NCI-H82 treated with DMSO at 0.1 percent for 48 hours (cell line): ENCODE results near the gene RASGRP2.

Experiments
- DNase-seq: peaks from one replicate; lab custom pipeline; 2025; ENCODE audit not compliant: unreplicated experiment; lab: John Stamatoyannopoulos, UW

Gene RASGRP2

GRCh38 chr11:64742087-64742888 is 1.7 kb downstream of the RASGRP2 start:
- DNase-seq: no peak

- no peak for DNase-seq
Measured at GRCh38 chr11:64741375-64742086, 2.4 kb downstream of the RASGRP2 start.

GRCh38 chr11:64739871-64740270 is 4.1 kb downstream of the RASGRP2 start:
- no peak for DNase-seq

GRCh38 chr11:64736654-64737053 is 7.3 kb downstream of the RASGRP2 start:
- DNase-seq: no peak

- no peak for DNase-seq
Measured at GRCh38 chr11:64735725-64736259, 8.2 kb downstream of the RASGRP2 start.

GRCh38 chr11:64734811-64735724 is 8.9 kb downstream of the RASGRP2 start:
- no peak for DNase-seq

GRCh38 chr11:64731601-64732000 is 12.3 kb downstream of the RASGRP2 start:
- no peak for DNase-seq

- peak; percentile 51 for DNase-seq
Measured at GRCh38 chr11:64729851-64730382, 14.0 kb downstream of the RASGRP2 start.

- DNase-seq: no peak
Measured at GRCh38 chr11:64728757-64729365, 15.1 kb downstream of the RASGRP2 start.

GRCh38 chr11:64726867-64727530 is 16.9 kb downstream of the RASGRP2 start:
- DNase-seq: no peak

- no peak for DNase-seq
Measured at GRCh38 chr11:64726211-64726641, 17.7 kb downstream of the RASGRP2 start.

GRCh38 chr11:64724863-64725532 is 18.9 kb downstream of the RASGRP2 start:
- DNase-seq: no peak

GRCh38 chr11:64723907-64724862 is 19.8 kb downstream of the RASGRP2 start:
- DNase-seq: no peak

- peak; percentile 30 for DNase-seq
Measured at GRCh38 chr11:64723117-64723906, 20.6 kb downstream of the RASGRP2 start, which contains the start of gene NRXN2. TSS of gene NRXN2 (minus strand) at chr11:64723197. CDS start at chr11:64713699, 9,498 bp downstream.

GRCh38 chr11:64722141-64723065 is 21.5 kb downstream of the RASGRP2 start:
- no peak for DNase-seq

GRCh38 chr11:64721359-64721699 is 22.6 kb downstream of the RASGRP2 start:
- no peak for DNase-seq
